ENCODE results near the gene PROZ.
"Not testable (repeated sequence)": the region's sequence is repeated elsewhere in the genome, so short reads cannot be mapped to it uniquely, and the experiment has no call there.

GRCh38 chr13:113112475-113112874 lies 46.0 kb upstream of the PROZ start:
- not testable (repeated sequence) for TF ChIP-seq CTCF (IDR thresholded peaks at IDR 0.05 in 2 of 3, conservative IDR thresholded peaks at IDR 0.05 in 1 of 3; ENCODE audit: borderline replicate concordance in 1 of 3, insufficient read depth in 1 of 3, low read depth in 2 of 3, low read length in 2 of 3); EZH2 (IDR thresholded peaks at IDR 0.05); EZH2phosphoT487 (IDR thresholded peaks at IDR 0.05; ENCODE audit: borderline replicate concordance); ZBTB33 (IDR thresholded peaks at IDR 0.05; ENCODE audit: extremely low read depth, insufficient replicate concordance, low read length); TCF7L2 (IDR thresholded peaks at IDR 0.05; ENCODE audit: borderline replicate concordance, extremely low read depth, insufficient read depth, insufficient read length); POLR2A (IDR thresholded peaks at IDR 0.05; ENCODE audit: borderline replicate concordance, extremely low read depth, insufficient read depth, insufficient read length)

All from HCT116 (cell line).